Measurements from ENCODE around the gene FOXP2.
A peak's percentile ranks its signal among the peaks of the same experiment; 100 is the strongest.

FOXP2 gene

DNA sequence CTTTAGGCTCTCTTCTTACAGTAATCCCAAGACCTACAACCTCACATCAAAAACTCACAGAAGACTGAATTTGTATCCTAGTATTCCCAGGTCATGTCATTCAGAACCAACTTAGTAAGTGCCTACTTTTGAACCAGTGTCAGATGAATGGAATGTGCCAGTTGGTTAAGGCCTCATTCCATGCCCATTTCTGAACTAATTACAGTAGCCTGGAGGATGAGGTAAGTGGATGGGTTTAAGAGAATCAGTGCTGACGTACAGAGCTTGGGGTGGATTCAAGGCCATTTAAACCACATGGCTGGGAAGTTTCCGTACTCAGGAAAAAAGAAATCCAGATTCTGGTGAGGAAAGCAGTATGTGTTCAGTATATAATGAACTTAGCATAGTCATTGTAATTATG is 21.9 kb upstream of the FOXP2 start:
- Histone ChIP-seq H3K9ac (ENCODE audit: low read length) (no peak overlapping the region), H3K4me1 (ENCODE audit: low read length) (no peaks in the 10 kb centered on the region), H3K79me2 (ENCODE audit: low read length) (no peaks in the 10 kb centered on the region), H3K27me3 (ENCODE audit: low read depth, low read length) (no peaks in the 10 kb centered on the region), H2AFZ (ENCODE audit: low read depth, low read length) (no peak overlapping the region), H3K4me2 (ENCODE audit: low read length) (no peak overlapping the region), H3K36me3 (replicated peaks; ENCODE audit: low read depth, low read length) (no peaks in the 10 kb centered on the region), H3K27ac (ENCODE audit: low read length) (no peak overlapping the region), H3K4me3 (ENCODE audit: low read length) (no peak overlapping the region), H4K20me1 (ENCODE audit: insufficient read depth, low read length) (no peaks in the 10 kb centered on the region), H3K9me3 (ENCODE audit: insufficient read depth, low read length) (no peaks in the 10 kb centered on the region)
- no peak for TF ChIP-seq EZH2phosphoT487 (IDR thresholded peaks at IDR 0.05; ENCODE audit: low read depth)
- TF ChIP-seq, protein P1, sequence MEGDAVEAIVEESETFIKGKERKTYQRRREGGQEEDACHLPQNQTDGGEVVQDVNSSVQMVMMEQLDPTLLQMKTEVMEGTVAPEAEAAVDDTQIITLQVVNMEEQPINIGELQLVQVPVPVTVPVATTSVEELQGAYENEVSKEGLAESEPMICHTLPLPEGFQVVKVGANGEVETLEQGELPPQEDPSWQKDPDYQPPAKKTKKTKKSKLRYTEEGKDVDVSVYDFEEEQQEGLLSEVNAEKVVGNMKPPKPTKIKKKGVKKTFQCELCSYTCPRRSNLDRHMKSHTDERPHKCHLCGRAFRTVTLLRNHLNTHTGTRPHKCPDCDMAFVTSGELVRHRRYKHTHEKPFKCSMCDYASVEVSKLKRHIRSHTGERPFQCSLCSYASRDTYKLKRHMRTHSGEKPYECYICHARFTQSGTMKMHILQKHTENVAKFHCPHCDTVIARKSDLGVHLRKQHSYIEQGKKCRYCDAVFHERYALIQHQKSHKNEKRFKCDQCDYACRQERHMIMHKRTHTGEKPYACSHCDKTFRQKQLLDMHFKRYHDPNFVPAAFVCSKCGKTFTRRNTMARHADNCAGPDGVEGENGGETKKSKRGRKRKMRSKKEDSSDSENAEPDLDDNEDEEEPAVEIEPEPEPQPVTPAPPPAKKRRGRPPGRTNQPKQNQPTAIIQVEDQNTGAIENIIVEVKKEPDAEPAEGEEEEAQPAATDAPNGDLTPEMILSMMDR (IDR thresholded peaks at IDR 0.05; ENCODE audit: low read depth, low read length) = no peak

DNA sequence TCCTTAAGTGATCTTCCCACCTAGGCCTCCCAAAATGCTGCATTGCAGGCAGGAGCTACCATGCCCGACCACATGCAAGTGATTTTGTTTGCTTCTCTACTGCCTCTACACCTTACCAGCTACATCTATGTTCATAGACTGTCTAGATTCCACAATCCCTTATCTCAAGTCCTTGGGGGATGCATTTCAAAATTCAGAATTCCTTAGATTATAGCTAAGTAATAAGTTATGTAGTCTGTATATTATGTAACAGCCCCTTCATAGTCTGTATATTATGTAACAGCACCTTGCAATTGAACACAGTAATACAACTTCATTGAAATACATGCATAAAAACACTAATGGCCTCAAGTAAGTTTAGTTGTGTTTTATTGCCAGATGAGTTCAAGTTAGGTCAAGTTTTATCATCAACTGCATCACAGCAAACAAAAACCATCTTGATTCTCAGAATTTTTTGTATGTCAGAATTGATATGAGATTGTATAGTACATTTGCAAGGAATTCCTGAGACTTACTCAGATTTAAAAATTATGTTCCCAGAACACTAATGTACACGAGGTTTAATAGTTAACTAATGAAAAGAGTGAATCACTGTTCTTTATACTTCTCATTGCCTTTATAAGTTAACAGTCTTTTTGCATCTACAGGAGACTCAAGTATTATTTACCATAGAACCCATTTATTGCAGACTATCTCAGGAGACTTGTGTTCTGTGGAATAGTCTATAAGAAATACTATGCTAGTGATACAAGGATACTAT is 11.6 kb upstream of the FOXP2 start:
- H3K9me3 ChIP-seq (ENCODE audit: insufficient read depth, low read length) = no peaks in the 10 kb centered on the region
- no peak overlapping the region for H3K4me2 ChIP-seq (ENCODE audit: low read length)
- TF ChIP-seq, protein P1 (IDR thresholded peaks at IDR 0.05; ENCODE audit: low read depth, low read length) = no peak
- TF ChIP-seq EZH2phosphoT487 (IDR thresholded peaks at IDR 0.05; ENCODE audit: low read depth) = no peak
- peaks cover 7% of the 10 kb centered on the region; the same call in 1 of the 2 replicates for H3K4me1 ChIP-seq (ENCODE audit: low read length)
- H3K36me3 ChIP-seq (replicated peaks; ENCODE audit: low read depth, low read length) = no peaks in the 10 kb centered on the region
- no peaks in the 10 kb centered on the region for H4K20me1 ChIP-seq (ENCODE audit: insufficient read depth, low read length)
- no peaks in the 10 kb centered on the region for H3K27me3 ChIP-seq (ENCODE audit: low read depth, low read length)
- no peak overlapping the region for H3K9ac ChIP-seq (ENCODE audit: low read length)
- H3K4me3 ChIP-seq (ENCODE audit: low read length) = no peak overlapping the region
- H3K79me2 ChIP-seq (ENCODE audit: low read length) = no peaks in the 10 kb centered on the region
- no peak overlapping the region for H2AFZ ChIP-seq (ENCODE audit: low read depth, low read length)
- no peak overlapping the region for H3K27ac ChIP-seq (ENCODE audit: low read length)

DNA sequence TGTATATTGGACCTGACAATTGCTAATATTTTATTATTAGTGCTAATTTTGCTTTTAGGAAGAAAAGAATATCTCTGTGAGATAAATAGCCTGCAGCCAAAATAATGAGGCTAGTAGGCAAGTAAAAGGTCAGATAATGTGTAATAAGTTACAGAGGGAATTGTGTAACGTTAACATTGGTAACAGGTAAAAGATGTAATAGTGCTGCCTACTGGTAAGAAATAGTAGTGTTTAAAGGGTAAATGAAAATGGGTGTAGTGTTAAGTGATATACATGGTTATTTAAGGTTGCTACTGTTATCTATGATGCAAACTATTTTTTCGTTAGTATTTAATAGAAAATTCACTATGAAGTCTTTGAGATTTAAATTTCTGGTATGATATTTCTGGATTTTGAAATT is 9.2 kb upstream of the FOXP2 start:
- H2AFZ ChIP-seq (ENCODE audit: low read depth, low read length) = no peak overlapping the region
- H4K20me1 ChIP-seq (ENCODE audit: insufficient read depth, low read length) = no peaks in the 10 kb centered on the region
- H3K9me3 ChIP-seq (ENCODE audit: insufficient read depth, low read length) = no peaks in the 10 kb centered on the region
- H3K27me3 ChIP-seq (ENCODE audit: low read depth, low read length) = no peaks in the 10 kb centered on the region
- H3K27ac ChIP-seq (ENCODE audit: low read length) = no peak overlapping the region
- no peaks in the 10 kb centered on the region for H3K36me3 ChIP-seq (replicated peaks; ENCODE audit: low read depth, low read length)
- TF ChIP-seq EZH2phosphoT487 (IDR thresholded peaks at IDR 0.05; ENCODE audit: low read depth) = no peak
- TF ChIP-seq, protein P1 (IDR thresholded peaks at IDR 0.05; ENCODE audit: low read depth, low read length) = peak; percentile 75
- H3K9ac ChIP-seq (ENCODE audit: low read length) = no peak overlapping the region
- 0 out of 2 replicates have a peak overlapping the region, but pooled peaks have one; percentile 6 for H3K4me2 ChIP-seq (ENCODE audit: low read length)
- no peak overlapping the region for H3K4me3 ChIP-seq (ENCODE audit: low read length)
- H3K79me2 ChIP-seq (ENCODE audit: low read length) = no peaks in the 10 kb centered on the region
- H3K4me1 ChIP-seq (ENCODE audit: low read length) = peaks cover 7% of the 10 kb centered on the region; the same call in 1 of the 2 replicates

DNA sequence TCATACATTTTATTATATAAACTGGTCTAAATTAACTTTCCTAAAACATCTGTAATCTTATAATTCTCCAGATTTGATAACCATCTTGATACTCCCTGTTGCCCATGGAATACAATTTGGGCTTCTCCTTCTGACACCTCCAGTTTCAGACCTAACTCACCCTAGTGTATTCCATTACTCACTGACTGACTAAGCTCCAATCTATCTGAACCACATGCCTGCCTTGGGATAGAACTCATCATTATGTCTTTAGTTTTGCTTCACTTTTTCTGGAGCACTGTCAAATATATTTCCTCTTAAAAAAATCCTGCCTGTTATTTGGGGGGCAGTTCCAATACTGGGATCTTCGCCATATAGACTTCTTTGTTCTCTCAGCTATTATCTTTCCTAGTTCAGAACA is 4.9 kb upstream of the FOXP2 start:
- no peaks in the 10 kb centered on the region for H3K79me2 ChIP-seq (ENCODE audit: low read length)

More for the DNA sequence above, 4.9 kb upstream of the FOXP2 start:
- H3K4me3 ChIP-seq (ENCODE audit: low read length) = no peak overlapping the region
- H3K27ac ChIP-seq (ENCODE audit: low read length) = no peak overlapping the region
- H3K9ac ChIP-seq (ENCODE audit: low read length) = no peak overlapping the region
- H3K9me3 ChIP-seq (ENCODE audit: insufficient read depth, low read length) = no peaks in the 10 kb centered on the region
- H3K27me3 ChIP-seq (ENCODE audit: low read depth, low read length) = no peaks in the 10 kb centered on the region
- no peak overlapping the region for H3K4me2 ChIP-seq (ENCODE audit: low read length)
- no peak overlapping the region for H2AFZ ChIP-seq (ENCODE audit: low read depth, low read length)
- no peaks in the 10 kb centered on the region for H3K36me3 ChIP-seq (replicated peaks; ENCODE audit: low read depth, low read length)
- no peaks in the 10 kb centered on the region for H4K20me1 ChIP-seq (ENCODE audit: insufficient read depth, low read length)
- no peak for TF ChIP-seq EZH2phosphoT487 (IDR thresholded peaks at IDR 0.05; ENCODE audit: low read depth)
- TF ChIP-seq, protein P1 (IDR thresholded peaks at IDR 0.05; ENCODE audit: low read depth, low read length) = no peak
- peaks cover 18% of the 10 kb centered on the region for H3K4me1 ChIP-seq (ENCODE audit: low read length)
